Measurements from ENCODE around the gene UBAC1. TPM values are rescaled to one million over a fixed set of nuclear protein-coding genes. Genes with fewer than 3 reads are reported as not detected.
"Not testable (repeated sequence)": the region's sequence is repeated elsewhere in the genome, so short reads cannot be mapped to it uniquely, and the experiment has no call there.

The UBAC1 gene
- total RNA-seq, 4 donors from 2014 or later = 52.9 to 76.3 (median 63.5) TPM

DNA sequence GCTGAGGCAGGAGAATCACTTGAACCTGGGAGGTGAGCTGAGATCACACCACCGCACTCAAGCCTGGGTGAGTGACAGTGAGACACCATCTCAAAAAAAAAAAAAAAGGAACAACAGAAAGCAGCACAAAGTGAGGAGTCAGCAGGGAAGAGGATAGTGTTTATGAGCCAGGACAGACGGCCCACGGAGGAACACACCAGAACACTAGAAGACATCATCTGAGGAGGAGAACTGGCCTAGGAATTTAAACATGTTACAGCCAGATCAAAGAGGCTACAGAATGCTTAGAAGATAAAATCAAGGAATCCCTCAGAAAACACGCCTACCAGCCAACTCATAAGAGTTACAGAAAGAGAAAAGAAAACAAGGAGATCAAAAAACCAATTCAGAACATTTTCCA, 12.2 kb downstream of the UBAC1 start:
- peaks cover 0 to 99% of the 10 kb centered on the region in 2 donors for H3K36me3 ChIP-seq
- no peak overlapping the region for H3K4me3 ChIP-seq
- no peak overlapping the region for H3K27ac ChIP-seq
- H3K4me1 ChIP-seq = no peaks in the 10 kb centered on the region
- ATAC-seq = no peak
- 69 to 100% methylated on average over 1 to 3 of the region's 4 CpGs for WGBS, 2 donors (ENCODE audit: low coverage in 1 of 2)
- no peak for TF ChIP-seq EP300 (IDR thresholded peaks at IDR 0.05)
- TF ChIP-seq CTCF (IDR thresholded peaks at IDR 0.05) = no peak
- TF ChIP-seq POLR2A (IDR thresholded peaks at IDR 0.05) = no peak
- no peak for TF ChIP-seq POLR2AphosphoS5 (IDR thresholded peaks at IDR 0.05)
- no peaks in the 10 kb centered on the region for H3K27me3 ChIP-seq
- no peaks in the 10 kb centered on the region for H3K9me3 ChIP-seq

DNA sequence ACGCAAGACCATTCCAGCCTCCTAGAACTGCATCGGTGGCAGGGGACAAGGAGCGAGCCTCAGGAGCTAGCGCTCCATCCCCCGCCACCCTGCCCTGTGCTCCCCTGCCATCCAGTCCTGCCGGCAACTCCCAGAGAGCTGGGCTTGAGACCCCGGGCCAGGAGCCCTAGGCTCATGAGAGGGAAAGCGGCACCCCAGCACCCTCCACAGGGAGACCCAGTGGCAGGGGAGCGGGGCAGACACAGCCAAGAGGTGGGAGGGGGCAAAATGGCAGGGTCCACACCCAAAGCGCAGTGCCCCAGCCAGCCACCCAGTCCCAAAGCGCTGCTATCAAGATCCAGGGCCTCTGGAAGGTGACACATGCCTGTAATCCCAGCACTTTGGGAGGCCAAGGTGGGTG, 12.7 kb downstream of the UBAC1 start:
- Histone ChIP-seq H3K27ac (no peak overlapping the region), H3K9me3 (no peaks in the 10 kb centered on the region), H3K36me3 (peaks cover 0 to 99% of the 10 kb centered on the region in 2 donors), H3K27me3 (no peaks in the 10 kb centered on the region), H3K4me3 (no peak overlapping the region), H3K4me1 (no peaks in the 10 kb centered on the region)
- TF ChIP-seq POLR2A (IDR thresholded peaks at IDR 0.05) = no peak
- TF ChIP-seq POLR2AphosphoS5 (IDR thresholded peaks at IDR 0.05) = no peak
- no peak for TF ChIP-seq EP300 (IDR thresholded peaks at IDR 0.05)
- TF ChIP-seq CTCF (IDR thresholded peaks at IDR 0.05) = no peak
- ATAC-seq = no peak
- 92% methylated on average over 3 of the region's 11 CpGs; no CpG with 5 or more reads in 1 of the 2 donors for WGBS, 2 donors (ENCODE audit: low coverage in 1 of 2)

DNA sequence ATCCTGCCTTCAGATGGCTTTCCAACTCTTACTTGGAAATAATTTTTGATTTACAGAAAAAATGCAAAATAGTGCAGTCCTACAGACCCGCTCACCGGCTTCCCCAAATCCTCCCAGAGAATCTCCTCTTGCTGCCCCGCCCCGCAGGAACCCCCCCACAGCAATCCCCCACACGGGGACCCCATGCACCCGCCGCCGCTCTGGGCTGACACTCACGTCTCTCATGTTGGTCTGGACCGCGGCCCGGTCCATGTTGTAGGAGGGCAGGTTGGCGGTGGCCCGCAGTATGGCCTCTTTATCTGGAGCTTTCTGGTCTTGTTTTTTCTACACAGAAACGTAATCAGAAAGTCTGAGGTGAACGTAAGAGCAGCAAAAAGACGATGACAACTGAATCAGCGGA, 13.6 kb downstream of the UBAC1 start:
- Histone ChIP-seq H3K36me3 (peaks cover 0 to 99% of the 10 kb centered on the region in 2 donors), H3K27ac (no peak overlapping the region), H3K4me3 (no peak overlapping the region), H3K9me3 (no peaks in the 10 kb centered on the region), H3K4me1 (no peaks in the 10 kb centered on the region), H3K27me3 (no peaks in the 10 kb centered on the region)
- 74% methylated on average over 3 of the region's 18 CpGs; no CpG with 5 or more reads in 1 of the 2 donors for WGBS, 2 donors (ENCODE audit: low coverage in 1 of 2)
- TF ChIP-seq EP300 (IDR thresholded peaks at IDR 0.05) (no peak), POLR2AphosphoS5 (IDR thresholded peaks at IDR 0.05) (no peak), CTCF (IDR thresholded peaks at IDR 0.05) (no peak), POLR2A (IDR thresholded peaks at IDR 0.05) (no peak)
- ATAC-seq = no peak

GRCh38 chr9:135947105-135947504, 14.1 kb downstream of the UBAC1 start:
- not testable (repeated sequence) for ATAC-seq, H3K27me3 ChIP-seq, H3K9me3 ChIP-seq, H3K27ac ChIP-seq, H3K4me3 ChIP-seq, H3K4me1 ChIP-seq
- 83 to 94% methylated on average over 4 to 14 of the region's 19 CpGs for WGBS, 2 donors (ENCODE audit: low coverage in 1 of 2)
- H3K36me3 ChIP-seq = peaks cover 0 to 99% of the 10 kb centered on the region in 2 donors

DNA sequence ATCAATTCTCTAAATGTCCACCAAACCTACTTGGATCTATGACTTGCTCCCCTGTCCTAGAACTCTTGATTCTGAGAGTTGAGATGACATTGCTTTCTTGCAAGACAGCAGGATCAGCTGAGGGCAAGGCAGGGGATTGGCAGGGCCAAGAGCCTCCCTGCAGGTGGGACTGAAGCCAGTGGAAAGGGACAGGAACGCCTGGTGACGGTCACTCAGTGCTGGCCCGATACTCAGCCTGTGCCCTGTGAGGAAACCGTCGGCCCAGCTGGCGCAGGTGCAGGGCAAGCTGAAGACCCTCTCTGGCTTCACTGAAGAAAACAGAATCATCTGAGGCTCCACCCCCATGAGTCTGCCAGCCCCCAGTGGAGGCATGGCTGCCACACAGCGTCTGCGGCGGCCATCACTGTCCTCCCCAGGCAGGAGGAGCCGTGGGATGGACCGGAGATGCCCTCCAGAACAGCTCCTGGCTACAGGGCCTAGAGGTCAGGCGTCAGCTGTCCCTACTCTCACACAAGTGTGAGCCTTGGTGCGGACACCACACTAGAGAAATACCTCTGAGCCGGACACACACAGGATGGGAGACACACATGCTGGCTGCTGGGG, 14.7 kb downstream of the UBAC1 start:
- TF ChIP-seq POLR2A (IDR thresholded peaks at IDR 0.05) (no peak), POLR2AphosphoS5 (IDR thresholded peaks at IDR 0.05) (no peak), CTCF (IDR thresholded peaks at IDR 0.05) (no peak)
- Histone ChIP-seq H3K9me3 (no peaks in the 10 kb centered on the region), H3K36me3 (peaks cover 0 to 99% of the 10 kb centered on the region in 2 donors), H3K27me3 (no peaks in the 10 kb centered on the region), H3K4me1 (peaks cover 0 to 7% (median 0%) of the 10 kb centered on the region in 3 donors), H3K27ac (no peak overlapping the region), H3K4me3 (no peak overlapping the region)
- WGBS, 2 donors (ENCODE audit: low coverage in 1 of 2) = no CpG with 5 or more reads among the region's 14 CpGs
- no peak for ATAC-seq
